Activated B cell treated with CpG ODN at 0.5 μM for 24 hours (primary cell): ENCODE data around the gene RC3H1. TPM values are rescaled to one million over a fixed set of nuclear protein-coding genes. Genes with fewer than 3 reads are reported as not detected.
"Not testable (repeated sequence)": the region's sequence is repeated elsewhere in the genome, so short reads cannot be mapped to it uniquely, and the experiment has no call there.

Experiments used
- ATAC-seq: fragments of 200-7000 bp; cut with Tn5 transposase; one replicate; pipeline ENCODE4 v1.10.0; 2021; ENCODE audit warnings: low read depth, mild to moderate bottlenecking, moderate library complexity
- CTCF ChIA-PET: fragments of 350-600 bp; sonication (Branson Sonifier 250); formaldehyde crosslinking; loops from one replicate; lab custom pipeline; 2021; ENCODE audit warnings: antibody characterized with exemption; lab: Charles Lee
- POLR2A ChIA-PET: fragments of 350-600 bp; sonication (Branson Sonifier 250); formaldehyde crosslinking; loops from one replicate; lab custom pipeline; 2021; ENCODE audit warnings: antibody characterized with exemption; lab: Charles Lee
- DNase-seq: peaks from one replicate; pipeline ENCODE4 v3.0.0; 2022
- H3K27ac Mint-ChIP-seq: one replicate; pipeline ENCODE4 v1.8.0; 2020; ENCODE audit warnings: mixed read lengths
- H3K27me3 Mint-ChIP-seq: one replicate; pipeline ENCODE4 v1.8.0; 2021; ENCODE audit warnings: mixed read lengths
- H3K36me3 Mint-ChIP-seq: one replicate; pipeline ENCODE4 v1.8.0; 2021; ENCODE audit warnings: low read depth, mixed read lengths
- H3K4me1 Mint-ChIP-seq: one replicate; pipeline ENCODE4 v1.8.0; 2021; ENCODE audit warnings: mixed read lengths
- H3K4me3 Mint-ChIP-seq: one replicate; pipeline ENCODE4 v1.8.0; 2020; ENCODE audit warnings: mild to moderate bottlenecking, mixed read lengths
- H3K9me3 Mint-ChIP-seq: one replicate; pipeline ENCODE4 v1.8.0; 2020; ENCODE audit warnings: mixed read lengths
- intact Hi-C: fragments of 100-400 bp; cut with micrococcal nuclease; formaldehyde crosslinking; loops from one replicate; pipeline ENCODE4 v1.15.1; 2024
- total RNA-seq: library from RNA; stranded (reverse); gene quantifications from 2 replicates; pipeline ENCODE4 v1.2.3, GENCODE V29; 2022
- TF ChIP-seq, protein P1 (sequence below): fragments of 200-600 bp; IDR thresholded peaks from one replicate; pipeline ENCODE4 v1.8.0; 2022; ENCODE audit warnings: antibody characterized with exemption, mild to moderate bottlenecking

The RC3H1 gene
- total RNA-seq, 1 donor from 2014 or later: 55.6 TPM

DNA sequence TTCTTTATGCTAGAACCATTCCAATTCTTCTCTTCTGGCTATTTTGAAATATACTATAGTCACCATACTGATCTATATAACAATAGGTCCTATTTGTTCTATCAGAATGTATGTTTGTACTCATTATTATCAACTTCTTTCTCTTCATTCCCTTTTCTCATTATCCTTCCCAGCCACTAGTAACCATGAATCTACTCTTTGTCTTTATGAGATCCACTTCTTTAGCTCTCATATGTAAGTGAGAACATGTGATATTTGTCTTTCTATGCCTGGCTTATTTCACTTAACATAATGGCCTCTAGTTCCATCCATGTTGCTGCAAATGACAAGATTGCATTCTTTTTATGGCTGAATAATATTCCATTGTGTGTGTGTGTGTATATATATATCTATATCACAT is 31.7 kb upstream of the RC3H1 start:
- Mint-ChIP-seq H3K4me3 (no peak overlapping the region), H3K27ac (no peak overlapping the region), H3K9me3 (no peaks in the 10 kb centered on the region), H3K4me1 (no peaks in the 10 kb centered on the region), H3K27me3 (peaks cover 4% of the 10 kb centered on the region), H3K36me3 (no peaks in the 10 kb centered on the region)
- ATAC-seq: no peak
- TF ChIP-seq, protein P1, sequence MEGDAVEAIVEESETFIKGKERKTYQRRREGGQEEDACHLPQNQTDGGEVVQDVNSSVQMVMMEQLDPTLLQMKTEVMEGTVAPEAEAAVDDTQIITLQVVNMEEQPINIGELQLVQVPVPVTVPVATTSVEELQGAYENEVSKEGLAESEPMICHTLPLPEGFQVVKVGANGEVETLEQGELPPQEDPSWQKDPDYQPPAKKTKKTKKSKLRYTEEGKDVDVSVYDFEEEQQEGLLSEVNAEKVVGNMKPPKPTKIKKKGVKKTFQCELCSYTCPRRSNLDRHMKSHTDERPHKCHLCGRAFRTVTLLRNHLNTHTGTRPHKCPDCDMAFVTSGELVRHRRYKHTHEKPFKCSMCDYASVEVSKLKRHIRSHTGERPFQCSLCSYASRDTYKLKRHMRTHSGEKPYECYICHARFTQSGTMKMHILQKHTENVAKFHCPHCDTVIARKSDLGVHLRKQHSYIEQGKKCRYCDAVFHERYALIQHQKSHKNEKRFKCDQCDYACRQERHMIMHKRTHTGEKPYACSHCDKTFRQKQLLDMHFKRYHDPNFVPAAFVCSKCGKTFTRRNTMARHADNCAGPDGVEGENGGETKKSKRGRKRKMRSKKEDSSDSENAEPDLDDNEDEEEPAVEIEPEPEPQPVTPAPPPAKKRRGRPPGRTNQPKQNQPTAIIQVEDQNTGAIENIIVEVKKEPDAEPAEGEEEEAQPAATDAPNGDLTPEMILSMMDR: no peak
- CTCF ChIA-PET: no interaction called here
- POLR2A ChIA-PET: no interaction called here
- intact Hi-C loops: no loop called here
- no peak for DNase-seq

DNA sequence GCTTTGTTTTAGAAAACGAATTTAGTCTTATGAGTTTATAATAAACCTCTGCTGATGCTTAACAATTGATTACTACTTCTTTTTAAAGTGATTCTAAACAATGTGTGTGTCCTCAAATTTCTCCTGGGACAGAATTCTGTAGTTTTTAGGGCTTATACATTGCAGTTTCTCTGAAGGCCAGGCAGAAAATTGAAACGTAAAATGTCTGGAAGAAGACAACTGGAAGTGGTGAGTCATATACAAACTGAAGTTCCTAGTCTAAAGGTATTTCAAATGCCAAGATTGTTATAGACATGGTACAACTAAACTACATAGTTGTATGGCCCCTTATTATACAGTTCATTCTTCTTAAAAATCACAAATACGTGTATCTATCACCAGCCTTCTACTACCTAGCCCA is 30.5 kb upstream of the RC3H1 start:
- H3K9me3 Mint-ChIP-seq: no peaks in the 10 kb centered on the region
- intact Hi-C loops: no loop called here
- no peak overlapping the region for H3K4me3 Mint-ChIP-seq
- H3K27ac Mint-ChIP-seq: no peak overlapping the region
- TF ChIP-seq, protein P1: no peak
- no peaks in the 10 kb centered on the region for H3K4me1 Mint-ChIP-seq
- ATAC-seq: no peak
- no peak for DNase-seq
- peaks cover 4% of the 10 kb centered on the region for H3K27me3 Mint-ChIP-seq
- H3K36me3 Mint-ChIP-seq: no peaks in the 10 kb centered on the region
- ChIA-PET POLR2A (no interaction called here), CTCF (no interaction called here)

DNA sequence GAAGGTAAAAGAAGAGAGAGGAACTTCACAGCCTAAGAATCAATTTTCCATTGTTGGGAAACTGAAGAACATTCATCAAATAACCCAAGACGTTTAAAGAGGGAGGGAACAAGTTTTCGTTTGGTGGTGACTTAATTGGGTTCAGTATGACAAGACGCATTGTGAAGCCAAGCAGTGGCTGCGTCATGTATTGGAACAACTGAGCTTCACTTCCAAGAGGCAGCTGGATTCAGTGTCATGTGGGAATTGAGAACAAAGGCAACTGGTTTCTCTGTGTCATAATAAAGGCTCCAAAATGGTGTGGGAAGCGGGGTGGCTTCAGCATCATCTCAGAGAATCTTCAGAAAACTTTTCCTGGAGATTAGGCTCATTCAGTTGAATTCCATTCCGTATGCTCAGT is 29.8 kb upstream of the RC3H1 start:
- H3K27ac Mint-ChIP-seq: no peak overlapping the region
- POLR2A ChIA-PET: interaction anchor here (0.7 kb wide), 1 partner anchor 203 kb away, joined by 3 read pairs; no protein-coding TSS in a partner anchor

DNA sequence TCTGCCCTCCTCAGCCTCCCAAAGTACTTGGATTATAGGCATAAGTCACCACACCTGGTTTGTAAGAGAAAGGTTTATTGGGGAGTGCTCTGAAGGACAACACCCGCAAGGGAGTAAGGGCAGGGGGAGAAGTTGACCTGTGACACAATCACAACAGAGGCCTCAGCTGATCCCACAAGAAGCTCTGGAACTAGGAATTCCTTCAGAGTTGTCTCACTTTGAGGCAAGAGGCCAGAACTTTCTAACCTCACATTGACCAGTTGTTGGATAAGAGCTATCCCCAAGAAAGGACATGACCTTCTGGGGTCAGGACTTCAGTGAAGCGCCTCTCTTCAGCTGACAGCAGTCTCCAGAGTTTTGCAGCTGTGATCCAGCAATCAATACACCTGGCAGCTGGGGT is 27.4 kb upstream of the RC3H1 start:
- CTCF ChIA-PET: no interaction called here

More for the DNA sequence above, 29.8 kb upstream of the RC3H1 start:
- TF ChIP-seq, protein P1: no peak
- no peaks in the 10 kb centered on the region for H3K9me3 Mint-ChIP-seq
- CTCF ChIA-PET: no interaction called here
- intact Hi-C loops: no loop called here
- H3K36me3 Mint-ChIP-seq: no peaks in the 10 kb centered on the region
- no peak for DNase-seq
- no peaks in the 10 kb centered on the region for H3K4me1 Mint-ChIP-seq
- peaks cover 4% of the 10 kb centered on the region for H3K27me3 Mint-ChIP-seq
- no peak for ATAC-seq
- no peak overlapping the region for H3K4me3 Mint-ChIP-seq

DNA sequence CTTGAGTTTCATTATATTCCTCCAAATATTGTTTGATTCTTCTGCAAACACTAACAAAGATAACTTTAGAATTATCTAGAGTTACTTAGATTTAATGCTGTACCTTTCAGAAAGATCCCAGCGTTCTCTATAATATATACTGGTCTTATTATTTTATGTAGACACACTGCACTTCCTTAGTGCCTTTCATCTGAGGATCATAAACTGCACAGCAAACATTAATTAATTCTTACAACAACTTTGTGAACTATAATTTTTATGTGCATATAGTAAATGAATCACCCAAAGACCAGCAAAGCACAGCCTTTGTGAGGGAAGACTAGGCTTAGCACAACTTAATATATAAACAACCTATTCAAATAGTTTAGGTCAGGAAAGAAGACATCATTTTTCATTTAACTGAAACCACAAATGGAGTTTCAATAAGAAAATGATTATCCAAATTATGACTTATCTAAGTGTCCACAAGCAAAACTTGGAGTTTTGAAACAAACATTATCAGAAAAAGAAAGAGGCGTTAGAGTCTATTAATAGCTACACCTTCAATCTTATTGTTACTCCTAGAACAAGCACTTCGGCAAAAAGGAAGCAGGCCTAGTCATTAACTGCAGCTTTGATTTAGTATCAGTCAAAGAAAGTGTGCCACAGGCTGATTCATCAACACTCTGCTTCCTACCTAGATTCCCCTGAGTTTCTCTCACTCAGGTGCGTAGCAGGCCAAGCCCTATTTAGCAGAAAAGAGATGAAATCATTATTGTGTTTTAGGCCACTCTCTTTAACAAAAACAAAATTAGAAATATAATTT is 22.5 kb upstream of the RC3H1 start:
- no peak for ATAC-seq
- POLR2A ChIA-PET: no interaction called here
- H3K27ac Mint-ChIP-seq: no peak overlapping the region

More for the DNA sequence above, 27.4 kb upstream of the RC3H1 start:
- H3K36me3 Mint-ChIP-seq: no peaks in the 10 kb centered on the region
- H3K27ac Mint-ChIP-seq: no peak overlapping the region
- H3K27me3 Mint-ChIP-seq: peaks cover 4% of the 10 kb centered on the region
- TF ChIP-seq, protein P1: no peak
- no peak for DNase-seq
- POLR2A ChIA-PET: interaction anchor here (0.6 kb wide), 1 partner anchor 181 kb away, joined by 3 read pairs; the partner anchor contains the start of gene ZBTB37
- no peaks in the 10 kb centered on the region for H3K4me1 Mint-ChIP-seq
- no peak overlapping the region for H3K4me3 Mint-ChIP-seq
- no peaks in the 10 kb centered on the region for H3K9me3 Mint-ChIP-seq
- ATAC-seq: no peak
- intact Hi-C loops: no loop called here

DNA sequence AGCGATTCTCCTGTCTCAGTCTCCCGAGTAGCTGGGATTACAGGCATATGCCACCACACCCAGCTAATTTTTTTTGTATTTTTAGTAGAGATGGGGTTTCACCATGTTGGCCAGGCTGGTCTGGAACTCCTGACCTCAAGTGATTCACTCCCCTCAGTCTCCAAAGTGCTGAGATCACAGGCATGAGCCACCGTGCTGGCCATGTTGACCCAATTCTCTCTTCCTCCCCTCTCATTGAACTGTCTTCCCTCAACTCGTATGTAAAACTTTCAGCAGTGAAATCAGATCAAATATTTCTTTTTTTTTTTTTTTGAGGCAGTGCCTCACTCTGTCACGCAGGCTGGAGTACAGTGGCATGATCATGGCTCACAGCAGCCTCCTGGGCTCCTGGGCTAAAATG is 20.4 kb upstream of the RC3H1 start:
- DNase-seq, H3K4me1 Mint-ChIP-seq, H3K9me3 Mint-ChIP-seq, CTCF ChIA-PET, ATAC-seq, POLR2A ChIA-PET, H3K4me3 Mint-ChIP-seq, H3K27me3 Mint-ChIP-seq, H3K36me3 Mint-ChIP-seq, intact Hi-C loops, H3K27ac Mint-ChIP-seq: not testable (repeated sequence)

More for the DNA sequence above, 22.5 kb upstream of the RC3H1 start:
- no peaks in the 10 kb centered on the region for H3K4me1 Mint-ChIP-seq
- TF ChIP-seq, protein P1: no peak
- intact Hi-C loops: no loop called here
- H3K36me3 Mint-ChIP-seq: no peaks in the 10 kb centered on the region
- H3K27me3 Mint-ChIP-seq: no peaks in the 10 kb centered on the region
- H3K4me3 Mint-ChIP-seq: no peak overlapping the region
- CTCF ChIA-PET: no interaction called here
- no peak for DNase-seq
- no peaks in the 10 kb centered on the region for H3K9me3 Mint-ChIP-seq
